GM23338 (cell line): ENCODE results near the gene APOBEC3B. TPM values are rescaled to one million over a fixed set of nuclear protein-coding genes. Genes with fewer than 3 reads are reported as not detected.
A peak's percentile ranks its signal among the peaks of the same experiment; 100 is the strongest.

Experiments used
- ATAC-seq: fragments of 200-7000 bp; cut with Tn5 transposase; 3 replicates; pipeline ENCODE4 v1.9.1; 2020
- DNase-seq: peaks from one replicate; pipeline ENCODE4 v3.0.0-alpha.2; 2015; ENCODE audit warnings: low spot score
- H2AFZ ChIP-seq: fragments of 200-600 bp; sonication (generic); 2 replicates; pipeline ENCODE4 v1.8.0; 2016; ENCODE audit warnings: antibody characterized with exemption, mild to moderate bottlenecking, moderate library complexity
- H3F3A ChIP-seq: fragments of 200-600 bp; sonication (generic); replicated peaks from 2 replicates; pipeline ENCODE4 v1.8.0; 2017; ENCODE audit warnings: antibody characterized with exemption, mixed run types, low read depth
- H3K27ac ChIP-seq: fragments of 200-600 bp; sonication (generic); 2 replicates; pipeline ENCODE4 v1.6.1; 2016; ENCODE audit warnings: low read depth
- H3K27me3 ChIP-seq: fragments of 200-600 bp; sonication (generic); 2 replicates; pipeline ENCODE4 v1.8.0; 2016; ENCODE audit warnings: mild to moderate bottlenecking, mixed run types, moderate library complexity; ENCODE audit not compliant: insufficient read depth
- H3K36me3 ChIP-seq: fragments of 200-600 bp; sonication (generic); 2 replicates; pipeline ENCODE4 v1.8.0; 2016; ENCODE audit warnings: mild to moderate bottlenecking; ENCODE audit not compliant: insufficient read depth
- H3K4me1 ChIP-seq: fragments of 200-600 bp; sonication (generic); 2 replicates; pipeline ENCODE4 v1.8.0; 2016; ENCODE audit warnings: mild to moderate bottlenecking, moderate library complexity; ENCODE audit not compliant: insufficient read depth
- H3K4me2 ChIP-seq: fragments of 200-600 bp; sonication (generic); 2 replicates; pipeline ENCODE4 v1.7.1; 2017; ENCODE audit warnings: mixed run types
- H3K4me3 ChIP-seq: fragments of 200-600 bp; sonication (generic); 2 replicates; pipeline ENCODE4 v1.6.1; 2016; ENCODE audit warnings: mixed run types
- H3K79me2 ChIP-seq: fragments of 200-600 bp; sonication (generic); replicated peaks from 2 replicates; pipeline ENCODE4 v1.8.0; 2017; ENCODE audit warnings: mild to moderate bottlenecking; ENCODE audit not compliant: insufficient read depth
- H3K9me2 ChIP-seq: fragments of 200-600 bp; sonication (generic); 2 replicates; pipeline ENCODE4 v1.8.0; 2017; ENCODE audit not compliant: insufficient read depth
- H4K20me1 ChIP-seq: fragments of 200-600 bp; sonication (generic); replicated peaks from 2 replicates; pipeline ENCODE4 v1.8.0; 2017; ENCODE audit warnings: mild to moderate bottlenecking; ENCODE audit not compliant: insufficient read depth
- H3K27ac Mint-ChIP-seq: 2 replicates; pipeline ENCODE4 v1.8.0; 2020; ENCODE audit warnings: inconsistent platforms, mild to moderate bottlenecking, moderate library complexity, mixed read lengths
- H3K27me3 Mint-ChIP-seq: 3 replicates; pipeline ENCODE4 v1.8.0; 2022; ENCODE audit warnings: low read depth, mild to moderate bottlenecking, moderate library complexity, mixed read lengths, inconsistent platforms; ENCODE audit not compliant: insufficient read depth, poor library complexity
- H3K36me3 Mint-ChIP-seq: 3 replicates; pipeline ENCODE4 v1.8.0; 2021; ENCODE audit warnings: low read depth, mild to moderate bottlenecking, inconsistent platforms, moderate library complexity, mixed read lengths
- H3K4me1 Mint-ChIP-seq: 3 replicates; pipeline ENCODE4 v1.8.0; 2020; ENCODE audit warnings: mild to moderate bottlenecking, inconsistent platforms, mixed read lengths
- H3K4me3 Mint-ChIP-seq: 3 replicates; pipeline ENCODE4 v1.8.0; 2021; ENCODE audit warnings: moderate library complexity, mild to moderate bottlenecking, inconsistent platforms, mixed read lengths
- H3K9me3 Mint-ChIP-seq: 3 replicates; pipeline ENCODE4 v1.8.0; 2020; ENCODE audit warnings: moderate library complexity, mild to moderate bottlenecking, inconsistent platforms, mixed read lengths
- CREB1 ChIP-seq: fragments of 250-450 bp; sonication (Bioruptor Pico); IDR thresholded peaks from 2 replicates; pipeline ENCODE4 v1.5.0; 2020; ENCODE audit warnings: low read depth, mild to moderate bottlenecking, moderate library complexity
- EZH2 ChIP-seq: fragments of 200-600 bp; sonication (generic); IDR thresholded peaks from one replicate; pipeline ENCODE4 v1.8.0; 2017; ENCODE audit warnings: antibody characterized with exemption, mild to moderate bottlenecking, low read depth; ENCODE audit not compliant: unreplicated experiment
- JUNB ChIP-seq: IDR thresholded peaks from one replicate; pipeline ENCODE4 v1.6.1; 2016; ENCODE audit warnings: antibody characterized with exemption; ENCODE audit not compliant: unreplicated experiment
- NANOG ChIP-seq: IDR thresholded peaks from 2 replicates; pipeline ENCODE4 v1.6.1; 2016; ENCODE audit warnings: antibody characterized with exemption, borderline replicate concordance
- POLR2AphosphoS5 ChIP-seq: IDR thresholded peaks from 2 replicates; pipeline ENCODE4 v1.6.1; 2016; ENCODE audit warnings: antibody characterized with exemption, low read depth
- ZNF114 ChIP-seq: fragments of 250-450 bp; sonication (Bioruptor Pico); IDR thresholded peaks from 2 replicates; pipeline ENCODE4 v1.5.0; 2020; ENCODE audit warnings: mild to moderate bottlenecking, moderate library complexity
- ZNF331 ChIP-seq: fragments of 250-450 bp; sonication (Bioruptor Pico); IDR thresholded peaks from 2 replicates; pipeline ENCODE4 v1.5.0; 2020; ENCODE audit warnings: low read depth, mild to moderate bottlenecking, moderate library complexity
- polyA plus RNA-seq: library from polyadenylated mRNA; unstranded; fragments of >200 nt; fragmentation: Nextera tagmentation; extraction: Ambion mirVana; gene quantifications from 2 replicates; pipeline ENCODE4 v1.2.1, GENCODE V29; 2016
- total RNA-seq: library from RNA; depleted of rRNA; stranded (reverse); fragments of >200 nt; shearing (Covaris generic); gene quantifications from 2 replicates; pipeline ENCODE4 v1.2.3, GENCODE V29; 2014
- TF ChIP-seq, protein P1 (sequence below): IDR thresholded peaks from 2 replicates; pipeline ENCODE4 v1.6.1; 2016; ENCODE audit warnings: antibody characterized with exemption
- TF ChIP-seq, protein P2 (sequence below), 2 experiments: fragments of 200-600 bp in 1 of 2; sonication (generic) in 1 of 2; conservative IDR thresholded peaks; 2 replicates each; pipeline versions ENCODE4 v1.5.1 to v1.6.1; 2016 to 2017; ENCODE audit warnings: antibody characterized with exemption in 2 of 2, low read depth in 2 of 2, mild to moderate bottlenecking in 2 of 2, moderate library complexity in 1 of 2
- TF ChIP-seq, protein P3 (sequence below): fragments of 250-450 bp; sonication (Bioruptor Pico); IDR thresholded peaks from 2 replicates; pipeline ENCODE4 v1.5.0; 2020; ENCODE audit warnings: mild to moderate bottlenecking, moderate library complexity

APOBEC3B gene
- total and polyA plus RNA-seq, 2 experiments from 2014 or later, result 7.0 to 9.2 TPM

DNA sequence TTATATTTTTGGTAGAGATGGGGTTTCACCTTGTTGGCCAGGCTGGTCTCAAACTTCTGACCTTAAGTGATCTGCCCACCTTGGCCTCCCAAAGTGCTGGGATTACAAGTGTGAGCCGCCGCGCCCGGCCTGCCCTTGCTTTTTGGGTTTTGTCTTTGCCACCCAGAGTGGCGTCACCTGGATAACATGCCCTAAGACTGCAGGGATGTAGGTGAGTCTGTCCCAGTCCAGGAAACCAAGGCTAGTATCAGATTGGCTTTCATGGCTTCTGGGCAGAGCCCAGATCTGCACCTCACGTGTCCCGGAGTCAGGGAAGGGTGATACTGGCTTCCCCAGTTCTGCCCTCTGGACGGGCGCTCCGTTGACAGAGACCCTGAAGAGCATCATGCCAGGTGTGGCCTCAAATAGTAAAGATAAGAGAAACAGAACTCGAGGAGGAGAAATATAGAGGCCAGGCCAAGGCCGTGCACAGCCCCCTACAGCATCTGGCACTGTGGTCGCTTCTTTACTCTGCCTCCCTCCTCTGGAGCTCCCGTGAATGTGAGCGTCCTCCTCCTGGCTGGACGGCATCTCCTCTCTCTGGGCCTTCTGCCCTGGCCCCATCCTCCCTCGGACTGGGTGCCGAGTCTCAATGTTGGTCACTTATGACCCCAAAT is 7.8 kb upstream of the APOBEC3B start:
- DNase-seq, result no peak
- Mint-ChIP-seq H3K27ac (no peak overlapping the region), H3K27me3 (peaks cover 10% of the 10 kb centered on the region), H3K9me3 (peaks cover 46% of the 10 kb centered on the region), H3K4me1 (no peaks in the 10 kb centered on the region; the same call in 2 of the 3 replicates), H3K4me3 (no peak overlapping the region), H3K36me3 (peaks cover 29% of the 10 kb centered on the region; the same call in 2 of the 3 replicates)
- Histone ChIP-seq H3K27me3 (no peaks in the 10 kb centered on the region), H3K4me2 (no peak overlapping the region), H3F3A (no peaks in the 10 kb centered on the region), H3K79me2 (no peaks in the 10 kb centered on the region), H3K36me3 (peaks cover 6% of the 10 kb centered on the region; the same call in 1 of the 2 replicates), H3K27ac (no peak overlapping the region), H3K4me1 (no peaks in the 10 kb centered on the region), H3K9me2 (no peaks in the 10 kb centered on the region), H2AFZ (peak overlapping the region; percentile 79), H3K4me3 (no peak overlapping the region), H4K20me1 (no peaks in the 10 kb centered on the region)
- ATAC-seq, result peak; percentile 17; the same call in 1 of the 3 replicates
- TF ChIP-seq ZNF114 (CRISPR knock-in tag) (no peak), POLR2AphosphoS5 (no peak), EZH2 (no peak)

DNA sequence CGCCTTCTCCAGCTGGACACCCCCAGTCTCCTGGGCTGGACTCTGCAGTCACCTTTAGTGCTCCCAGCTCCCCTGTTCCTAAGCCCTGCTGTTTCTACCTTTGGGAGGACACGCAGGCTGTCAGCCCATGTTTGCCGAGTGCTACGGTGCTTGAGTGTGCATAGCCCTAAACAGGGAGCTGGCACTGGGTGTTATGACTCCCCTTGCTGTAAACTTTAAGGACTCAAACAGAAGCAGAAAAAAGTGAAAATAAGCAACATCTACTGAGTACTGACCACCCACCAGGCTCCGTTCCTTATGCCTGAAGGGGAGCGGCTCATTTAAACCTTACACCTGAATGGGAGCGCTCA is 7.3 kb upstream of the APOBEC3B start:
- Histone ChIP-seq H3K36me3 (peaks cover 6% of the 10 kb centered on the region; the same call in 1 of the 2 replicates), H3K4me2 (no peak overlapping the region), H3F3A (no peaks in the 10 kb centered on the region), H3K27me3 (no peaks in the 10 kb centered on the region), H4K20me1 (no peaks in the 10 kb centered on the region), H3K9me2 (no peaks in the 10 kb centered on the region), H3K27ac (no peak overlapping the region), H2AFZ (no peak overlapping the region), H3K4me1 (no peaks in the 10 kb centered on the region), H3K79me2 (no peaks in the 10 kb centered on the region), H3K4me3 (no peak overlapping the region)
- ATAC-seq (no peak), DNase-seq (no peak)
- TF ChIP-seq ZNF331 (CRISPR knock-in tag), result no peak
- TF ChIP-seq, protein P1, sequence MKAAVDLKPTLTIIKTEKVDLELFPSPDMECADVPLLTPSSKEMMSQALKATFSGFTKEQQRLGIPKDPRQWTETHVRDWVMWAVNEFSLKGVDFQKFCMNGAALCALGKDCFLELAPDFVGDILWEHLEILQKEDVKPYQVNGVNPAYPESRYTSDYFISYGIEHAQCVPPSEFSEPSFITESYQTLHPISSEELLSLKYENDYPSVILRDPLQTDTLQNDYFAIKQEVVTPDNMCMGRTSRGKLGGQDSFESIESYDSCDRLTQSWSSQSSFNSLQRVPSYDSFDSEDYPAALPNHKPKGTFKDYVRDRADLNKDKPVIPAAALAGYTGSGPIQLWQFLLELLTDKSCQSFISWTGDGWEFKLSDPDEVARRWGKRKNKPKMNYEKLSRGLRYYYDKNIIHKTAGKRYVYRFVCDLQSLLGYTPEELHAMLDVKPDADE, result no peak
- TF ChIP-seq NANOG, result no peak
- TF ChIP-seq, protein P2, sequence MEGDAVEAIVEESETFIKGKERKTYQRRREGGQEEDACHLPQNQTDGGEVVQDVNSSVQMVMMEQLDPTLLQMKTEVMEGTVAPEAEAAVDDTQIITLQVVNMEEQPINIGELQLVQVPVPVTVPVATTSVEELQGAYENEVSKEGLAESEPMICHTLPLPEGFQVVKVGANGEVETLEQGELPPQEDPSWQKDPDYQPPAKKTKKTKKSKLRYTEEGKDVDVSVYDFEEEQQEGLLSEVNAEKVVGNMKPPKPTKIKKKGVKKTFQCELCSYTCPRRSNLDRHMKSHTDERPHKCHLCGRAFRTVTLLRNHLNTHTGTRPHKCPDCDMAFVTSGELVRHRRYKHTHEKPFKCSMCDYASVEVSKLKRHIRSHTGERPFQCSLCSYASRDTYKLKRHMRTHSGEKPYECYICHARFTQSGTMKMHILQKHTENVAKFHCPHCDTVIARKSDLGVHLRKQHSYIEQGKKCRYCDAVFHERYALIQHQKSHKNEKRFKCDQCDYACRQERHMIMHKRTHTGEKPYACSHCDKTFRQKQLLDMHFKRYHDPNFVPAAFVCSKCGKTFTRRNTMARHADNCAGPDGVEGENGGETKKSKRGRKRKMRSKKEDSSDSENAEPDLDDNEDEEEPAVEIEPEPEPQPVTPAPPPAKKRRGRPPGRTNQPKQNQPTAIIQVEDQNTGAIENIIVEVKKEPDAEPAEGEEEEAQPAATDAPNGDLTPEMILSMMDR (conservative IDR thresholded peaks at IDR 0.05; ENCODE audit: low read depth in 2 of 2), result no peak
- no peak for TF ChIP-seq JUNB
- TF ChIP-seq, protein P3, sequence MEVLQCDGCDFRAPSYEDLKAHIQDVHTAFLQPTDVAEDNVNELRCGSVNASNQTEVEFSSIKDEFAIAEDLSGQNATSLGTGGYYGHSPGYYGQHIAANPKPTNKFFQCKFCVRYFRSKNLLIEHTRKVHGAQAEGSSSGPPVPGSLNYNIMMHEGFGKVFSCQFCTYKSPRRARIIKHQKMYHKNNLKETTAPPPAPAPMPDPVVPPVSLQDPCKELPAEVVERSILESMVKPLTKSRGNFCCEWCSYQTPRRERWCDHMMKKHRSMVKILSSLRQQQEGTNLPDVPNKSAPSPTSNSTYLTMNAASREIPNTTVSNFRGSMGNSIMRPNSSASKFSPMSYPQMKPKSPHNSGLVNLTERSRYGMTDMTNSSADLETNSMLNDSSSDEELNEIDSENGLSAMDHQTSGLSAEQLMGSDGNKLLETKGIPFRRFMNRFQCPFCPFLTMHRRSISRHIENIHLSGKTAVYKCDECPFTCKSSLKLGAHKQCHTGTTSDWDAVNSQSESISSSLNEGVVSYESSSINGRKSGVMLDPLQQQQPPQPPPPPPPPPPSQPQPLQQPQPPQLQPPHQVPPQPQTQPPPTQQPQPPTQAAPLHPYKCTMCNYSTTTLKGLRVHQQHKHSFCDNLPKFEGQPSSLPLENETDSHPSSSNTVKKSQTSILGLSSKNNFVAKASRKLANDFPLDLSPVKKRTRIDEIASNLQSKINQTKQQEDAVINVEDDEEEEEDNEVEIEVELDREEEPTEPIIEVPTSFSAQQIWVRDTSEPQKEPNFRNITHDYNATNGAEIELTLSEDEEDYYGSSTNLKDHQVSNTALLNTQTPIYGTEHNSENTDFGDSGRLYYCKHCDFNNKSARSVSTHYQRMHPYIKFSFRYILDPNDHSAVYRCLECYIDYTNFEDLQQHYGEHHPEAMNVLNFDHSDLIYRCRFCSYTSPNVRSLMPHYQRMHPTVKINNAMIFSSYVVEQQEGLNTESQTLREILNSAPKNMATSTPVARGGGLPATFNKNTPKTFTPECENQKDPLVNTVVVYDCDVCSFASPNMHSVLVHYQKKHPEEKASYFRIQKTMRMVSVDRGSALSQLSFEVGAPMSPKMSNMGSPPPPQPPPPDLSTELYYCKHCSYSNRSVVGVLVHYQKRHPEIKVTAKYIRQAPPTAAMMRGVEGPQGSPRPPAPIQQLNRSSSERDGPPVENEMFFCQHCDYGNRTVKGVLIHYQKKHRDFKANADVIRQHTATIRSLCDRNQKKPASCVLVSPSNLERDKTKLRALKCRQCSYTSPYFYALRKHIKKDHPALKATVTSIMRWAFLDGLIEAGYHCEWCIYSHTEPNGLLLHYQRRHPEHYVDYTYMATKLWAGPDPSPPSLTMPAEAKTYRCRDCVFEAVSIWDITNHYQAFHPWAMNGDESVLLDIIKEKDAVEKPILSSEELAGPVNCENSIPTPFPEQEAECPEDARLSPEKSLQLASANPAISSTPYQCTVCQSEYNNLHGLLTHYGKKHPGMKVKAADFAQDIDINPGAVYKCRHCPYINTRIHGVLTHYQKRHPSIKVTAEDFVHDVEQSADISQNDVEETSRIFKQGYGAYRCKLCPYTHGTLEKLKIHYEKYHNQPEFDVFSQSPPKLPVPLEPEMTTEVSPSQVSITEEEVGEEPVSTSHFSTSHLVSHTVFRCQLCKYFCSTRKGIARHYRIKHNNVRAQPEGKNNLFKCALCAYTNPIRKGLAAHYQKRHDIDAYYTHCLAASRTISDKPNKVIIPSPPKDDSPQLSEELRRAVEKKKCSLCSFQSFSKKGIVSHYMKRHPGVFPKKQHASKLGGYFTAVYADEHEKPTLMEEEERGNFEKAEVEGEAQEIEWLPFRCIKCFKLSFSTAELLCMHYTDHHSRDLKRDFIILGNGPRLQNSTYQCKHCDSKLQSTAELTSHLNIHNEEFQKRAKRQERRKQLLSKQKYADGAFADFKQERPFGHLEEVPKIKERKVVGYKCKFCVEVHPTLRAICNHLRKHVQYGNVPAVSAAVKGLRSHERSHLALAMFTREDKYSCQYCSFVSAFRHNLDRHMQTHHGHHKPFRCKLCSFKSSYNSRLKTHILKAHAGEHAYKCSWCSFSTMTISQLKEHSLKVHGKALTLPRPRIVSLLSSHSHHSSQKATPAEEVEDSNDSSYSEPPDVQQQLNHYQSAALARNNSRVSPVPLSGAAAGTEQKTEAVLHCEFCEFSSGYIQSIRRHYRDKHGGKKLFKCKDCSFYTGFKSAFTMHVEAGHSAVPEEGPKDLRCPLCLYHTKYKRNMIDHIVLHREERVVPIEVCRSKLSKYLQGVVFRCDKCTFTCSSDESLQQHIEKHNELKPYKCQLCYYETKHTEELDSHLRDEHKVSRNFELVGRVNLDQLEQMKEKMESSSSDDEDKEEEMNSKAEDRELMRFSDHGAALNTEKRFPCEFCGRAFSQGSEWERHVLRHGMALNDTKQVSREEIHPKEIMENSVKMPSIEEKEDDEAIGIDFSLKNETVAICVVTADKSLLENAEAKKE (CRISPR knock-in tag), result no peak
- no peak for TF ChIP-seq CREB1 (CRISPR knock-in tag)
- Mint-ChIP-seq H3K27ac (no peak overlapping the region), H3K4me3 (no peak overlapping the region), H3K27me3 (peaks cover 10% of the 10 kb centered on the region), H3K9me3 (peaks cover 46% of the 10 kb centered on the region), H3K36me3 (peaks cover 29% of the 10 kb centered on the region; the same call in 2 of the 3 replicates), H3K4me1 (no peaks in the 10 kb centered on the region; the same call in 2 of the 3 replicates)
